Naive thymus-derived CD4-positive, alpha-beta T cell (primary cell): ENCODE results near the gene PIN1. TPM values are rescaled to one million over a fixed set of nuclear protein-coding genes. Genes with fewer than 3 reads are reported as not detected.
A peak's percentile ranks its signal among the peaks of the same experiment; 100 is the strongest.

Source experiments
- ATAC-seq: fragments of 150-1000 bp; cut with Tn5 transposase; 2 replicates; pipeline ENCODE4 v1.10.0; 2021; ENCODE audit warnings: mild to moderate bottlenecking, moderate library complexity
- CTCF ChIA-PET: fragments of 350-600 bp; sonication (Branson Sonifier 250); formaldehyde crosslinking; loops from one replicate; lab custom pipeline; 2021; ENCODE audit warnings: antibody characterized with exemption; lab: Charles Lee
- POLR2A ChIA-PET: fragments of 350-600 bp; sonication (Branson Sonifier 250); formaldehyde crosslinking; loops from one replicate; lab custom pipeline; 2021; ENCODE audit warnings: antibody characterized with exemption, inconsistent platforms; lab: Charles Lee
- DNase-seq, 9 donors: peaks; one replicate each; pipeline versions ENCODE4 v3.0.0 to v3.0.0-alpha.2; 2020 to 2022; ENCODE audit warnings: mixed read lengths in 1 of 9
- H3K27ac ChIP-seq: one replicate; pipeline ENCODE4 v1.7.0; 2013; ENCODE audit warnings: mild to moderate bottlenecking, low read depth, low read length, moderate library complexity
- H3K27me3 ChIP-seq, 2 donors: one replicate each; pipeline ENCODE4 v1.7.0; 2013; ENCODE audit warnings: low read length in 2 of 2, mild to moderate bottlenecking in 2 of 2, moderate library complexity in 2 of 2; ENCODE audit not compliant: control insufficient read depth in 2 of 2, insufficient read depth in 2 of 2
- H3K36me3 ChIP-seq, 3 experiments: 1 replicate in 2 of 3; 2 replicates in 1 of 3; pipeline ENCODE4 v1.7.0; 2013; ENCODE audit warnings: low read length in 3 of 3, mild to moderate bottlenecking in 3 of 3, moderate library complexity in 1 of 3; ENCODE audit not compliant: insufficient read depth in 3 of 3, control insufficient read depth in 2 of 3
- H3K4me1 ChIP-seq, 2 donors: one replicate each; pipeline ENCODE4 v1.7.0; 2013; ENCODE audit warnings: low read length in 2 of 2, mild to moderate bottlenecking in 2 of 2, moderate library complexity in 1 of 2; ENCODE audit not compliant: control insufficient read depth in 2 of 2, insufficient read depth in 2 of 2
- H3K4me3 ChIP-seq: 2 replicates; pipeline ENCODE4 v1.7.0; 2013; ENCODE audit warnings: mild to moderate bottlenecking, low read length
- H3K9me3 ChIP-seq, 3 experiments: 1 replicate in 2 of 3; 2 replicates in 1 of 3; pipeline ENCODE4 v1.7.0; 2013; ENCODE audit warnings: low read length in 3 of 3; ENCODE audit not compliant: control insufficient read depth in 2 of 3
- H3K27ac Mint-ChIP-seq, 9 donors: one replicate each; pipeline ENCODE4 v1.8.0; 2020 to 2022; ENCODE audit warnings: mixed read lengths in 9 of 9, mild to moderate bottlenecking in 8 of 9, moderate library complexity in 5 of 9, inconsistent platforms in 2 of 9
- H3K27me3 Mint-ChIP-seq, 5 donors: one replicate each; pipeline ENCODE4 v1.8.0; 2021 to 2022; ENCODE audit warnings: mixed read lengths in 5 of 5, mild to moderate bottlenecking in 1 of 5
- H3K36me3 Mint-ChIP-seq, 5 donors: one replicate each; pipeline ENCODE4 v1.8.0; 2020 to 2022; ENCODE audit warnings: mixed read lengths in 5 of 5, mild to moderate bottlenecking in 3 of 5, inconsistent platforms in 1 of 5
- H3K4me1 Mint-ChIP-seq, 7 donors: one replicate each; pipeline ENCODE4 v1.8.0; 2020 to 2022; ENCODE audit warnings: mixed read lengths in 7 of 7, mild to moderate bottlenecking in 3 of 7, inconsistent platforms in 1 of 7
- H3K4me3 Mint-ChIP-seq, 10 donors: one replicate each; pipeline ENCODE4 v1.8.0; 2020 to 2022; ENCODE audit warnings: mild to moderate bottlenecking in 10 of 10, mixed read lengths in 10 of 10, moderate library complexity in 6 of 10, inconsistent platforms in 2 of 10
- H3K9me3 Mint-ChIP-seq, 11 donors: one replicate each; pipeline ENCODE4 v1.8.0; 2020 to 2022; ENCODE audit warnings: mixed read lengths in 11 of 11, mild to moderate bottlenecking in 4 of 11, inconsistent platforms in 1 of 11, moderate library complexity in 1 of 11
- intact Hi-C, 2 donors: fragments of 100-400 bp; cut with micrococcal nuclease; formaldehyde crosslinking; loops; one replicate each; pipeline ENCODE4 v1.15.1; 2023
- polyA plus RNA-seq, 2 donors: library from polyadenylated mRNA; unstranded; fragments of 300-500 nt; fragmentation: Illumina TruSeq; gene quantifications; one replicate each; pipeline ENCODE4 v1.2.3, GENCODE V29; 2021
- total RNA-seq, 6 experiments: library from RNA in 5 of 6; stranded (reverse) in 5 of 6; gene quantifications; 1 replicate in 5 of 6; 2 replicates in 1 of 6; pipeline ENCODE4 v1.2.3 and lab custom pipeline; 2021 to 2026

Gene PIN1
- total and polyA plus RNA-seq, 7 experiments from 2014 or later, result 41.4 to 94.7 (median 69.6) TPM

GRCh38 chr19:9885077-9885552 is 50.0 kb downstream of the PIN1 start:
- Mint-ChIP-seq H3K36me3 (no peaks in the 10 kb centered on the region), H3K4me3 (no peak overlapping the region), H3K9me3 (no peaks in the 10 kb centered on the region), H3K27me3 (peaks cover 0 to 7% (median 0%) of the 10 kb centered on the region in 5 donors), H3K4me1 (peaks cover 0 to 8% (median 4%) of the 10 kb centered on the region in 7 donors), H3K27ac (no peak overlapping the region)
- ATAC-seq (no peak), DNase-seq (no peak)
- Histone ChIP-seq H3K9me3 (no peaks in the 10 kb centered on the region), H3K27ac (no peak overlapping the region), H3K36me3 (no peaks in the 10 kb centered on the region), H3K4me1 (no peaks in the 10 kb centered on the region), H3K4me3 (no peak overlapping the region), H3K27me3 (no peaks in the 10 kb centered on the region)
- POLR2A ChIA-PET, result no interaction called here
- intact Hi-C loops, result no loop called here
- CTCF ChIA-PET, result no interaction called here

- Mint-ChIP-seq H3K4me3 (no peak overlapping the region), H3K4me1 (peaks cover 0 to 5% (median 0%) of the 10 kb centered on the region in 7 donors), H3K27ac (peak overlapping the region in 1 of 9 donors; percentile 24), H3K36me3 (no peaks in the 10 kb centered on the region), H3K9me3 (peaks cover 0 to 5% (median 0%) of the 10 kb centered on the region in 11 donors), H3K27me3 (peaks cover 0 to 12% (median 0%) of the 10 kb centered on the region in 5 donors)
- POLR2A ChIA-PET, result no interaction called here
- Histone ChIP-seq H3K27me3 (no peaks in the 10 kb centered on the region), H3K4me3 (no peak overlapping the region), H3K36me3 (no peaks in the 10 kb centered on the region), H3K27ac (no peak overlapping the region), H3K4me1 (no peaks in the 10 kb centered on the region), H3K9me3 (no peaks in the 10 kb centered on the region)
- CTCF ChIA-PET, result no interaction called here
- no peak for DNase-seq
- ATAC-seq, result no peak
- intact Hi-C loops, result no loop called here
These were observed 56.7 kb downstream of the PIN1 start for GRCh38 chr19:9891609-9892373.

Other genes starting within 250 kb of the PIN1 start
- gene ZNF561, start 214.1 kb upstream of the PIN1 start, total RNA-seq, result 10 to 100 TPM; 35.9 to 72.5 (median 42.3) TPM
- gene ZNF561, start 214.1 kb upstream of the PIN1 start, polyA plus RNA-seq, result 10 to 100 TPM; 17.0 to 23.0 TPM
- gene ZNF562, start 160.2 kb upstream of the PIN1 start, total RNA-seq, result 10 to 100 TPM in 4 of 5 experiments, 1 to 10 TPM in 1; 8.9 to 18.6 (median 16.5) TPM
- gene ZNF562, start 160.2 kb upstream of the PIN1 start, polyA plus RNA-seq, result 1 to 10 TPM; 1.3 to 4.5 TPM
- 10 to 100 TPM in 3 of 5 experiments, 1 to 10 TPM in 2; 5.1 to 24.8 (median 13.0) TPM for gene ZNF846, start 66.6 kb upstream of the PIN1 start, total RNA-seq
- 10 to 100 TPM in 1 of 2 donors, 1 to 10 TPM in 1; 6.2 to 10.0 TPM for gene ZNF846, start 66.6 kb upstream of the PIN1 start, polyA plus RNA-seq
- 10 to 100 TPM; 16.8 to 36.2 (median 34.0) TPM for gene FBXL12, start 16.2 kb upstream of the PIN1 start, total RNA-seq
- gene FBXL12, start 16.2 kb upstream of the PIN1 start, polyA plus RNA-seq, result 10 to 100 TPM in 1 of 2 donors, 1 to 10 TPM in 1; 8.5 to 16.1 TPM
- gene UBL5, start 7.4 kb upstream of the PIN1 start, total RNA-seq, result 100 to 1,000 TPM; 182 to 375 (median 198) TPM
- gene UBL5, start 7.4 kb upstream of the PIN1 start, polyA plus RNA-seq, result 100 to 1,000 TPM; 613 to 717 TPM
- 10 to 100 TPM in 3 of 5 experiments, 1 to 10 TPM in 2; 6.2 to 19.4 (median 14.9) TPM for gene OLFM2, start 101.2 kb downstream of the PIN1 start, total RNA-seq
- 10 to 100 TPM in 1 of 2 donors, 1 to 10 TPM in 1; 9.2 to 15.9 TPM for gene OLFM2, start 101.2 kb downstream of the PIN1 start, polyA plus RNA-seq
- gene COL5A3, start 175.2 kb downstream of the PIN1 start, total RNA-seq, result 1 to 10 TPM in 1 of 5 experiments, under 1 TPM in 3, not detected in 1; 0.05 to 1.9 (median 0.09) TPM
- gene COL5A3, start 175.2 kb downstream of the PIN1 start, polyA plus RNA-seq, result not detected
- not detected for gene RDH8, start 178.2 kb downstream of the PIN1 start, total RNA-seq
- gene RDH8, start 178.2 kb downstream of the PIN1 start, polyA plus RNA-seq, result not detected